NT2/D1 (cell line): ENCODE results near the gene GPR39.

Experiments used
- YY1 ChIP-seq: IDR thresholded peaks from 2 replicates; pipeline ENCODE4 v1.6.1; 2011; ENCODE audit not compliant: insufficient read length, insufficient read depth
- ZNF274 ChIP-seq: IDR thresholded peaks from 2 replicates; pipeline ENCODE4 v1.6.1; 2011; ENCODE audit warnings: mild to moderate bottlenecking, low read depth, low read length

GRCh38 chr2:132677661-132678060 is 261.1 kb downstream of the GPR39 start:
- TF ChIP-seq YY1 (no peak), ZNF274 (no peak)
